ENCODE measurements around the gene CHIA.

CHIA gene

DNA sequence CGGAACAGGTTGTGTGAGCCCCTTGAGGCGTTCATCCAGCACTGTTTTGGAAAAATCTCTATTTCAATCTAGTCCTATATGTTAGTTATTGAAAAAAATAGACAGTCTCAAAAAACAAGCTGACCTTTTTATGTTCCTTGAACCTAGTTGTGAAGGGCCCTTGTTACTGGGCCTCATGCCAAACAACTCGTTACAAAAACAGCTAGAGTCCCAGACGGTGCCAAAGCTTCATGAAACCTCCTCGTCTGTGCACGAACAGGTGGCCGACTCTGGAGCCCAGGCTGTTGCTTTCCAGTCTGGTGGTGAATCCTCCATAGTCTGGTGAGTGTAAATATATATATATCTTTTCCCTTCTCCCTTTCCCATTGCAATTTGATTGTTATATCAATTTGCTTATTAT lies at the start of gene CHIA:
CHIA (plus strand) TSS at position 222 of the 400 bp plus-strand sequence. CDS start 19,617 bp downstream, outside the sequence.
- Mint-ChIP-seq H3K27me3 (ENCODE audit: low read depth) (no peaks in the 10 kb centered on the region), H3K9me3 (no peaks in the 10 kb centered on the region), H3K4me1 (peaks cover 5% of the 10 kb centered on the region), H3K27ac (peak within 1 kb of the TSS in 1 of 3 experiments; percentile 41), H3K36me3 (ENCODE audit: low read depth) (no peaks in the 10 kb centered on the region), H3K4me3 (no peak within 1 kb of the TSS)
- no peak for TF ChIP-seq CTCF (IDR thresholded peaks at IDR 0.05; ENCODE audit: unreplicated experiment in 3 of 3)

GRCh38 chr1:111241797-111242196 lies 48.9 kb upstream of the CHIA start:
- Mint-ChIP-seq H3K36me3 (ENCODE audit: low read depth) (no peaks in the 10 kb centered on the region), H3K9me3 (no peaks in the 10 kb centered on the region), H3K27me3 (ENCODE audit: low read depth) (no peaks in the 10 kb centered on the region), H3K4me1 (peaks cover 11% of the 10 kb centered on the region), H3K4me3 (no peak overlapping the region), H3K27ac (no peak overlapping the region)
- no peak for TF ChIP-seq CTCF (IDR thresholded peaks at IDR 0.05; ENCODE audit: unreplicated experiment in 3 of 3)

GRCh38 chr1:111242805-111243523 lies 47.7 kb upstream of the CHIA start:
- Mint-ChIP-seq H3K36me3 (ENCODE audit: low read depth) (no peaks in the 10 kb centered on the region), H3K27me3 (ENCODE audit: low read depth) (no peaks in the 10 kb centered on the region), H3K4me1 (no peaks in the 10 kb centered on the region), H3K4me3 (no peak overlapping the region), H3K27ac (no peak overlapping the region), H3K9me3 (no peaks in the 10 kb centered on the region)
- no peak for TF ChIP-seq CTCF (IDR thresholded peaks at IDR 0.05; ENCODE audit: unreplicated experiment in 3 of 3)

GRCh38 chr1:111247125-111247838 lies 43.4 kb upstream of the CHIA start:
- no peaks in the 10 kb centered on the region for H3K36me3 Mint-ChIP-seq (ENCODE audit: low read depth)
- no peak overlapping the region for H3K27ac Mint-ChIP-seq
- TF ChIP-seq CTCF (IDR thresholded peaks at IDR 0.05; ENCODE audit: unreplicated experiment in 3 of 3) = no peak
- H3K4me3 Mint-ChIP-seq = no peak overlapping the region
- no peaks in the 10 kb centered on the region for H3K9me3 Mint-ChIP-seq
- no peaks in the 10 kb centered on the region for H3K4me1 Mint-ChIP-seq
- peaks cover 9% of the 10 kb centered on the region for H3K27me3 Mint-ChIP-seq (ENCODE audit: low read depth)

DNA sequence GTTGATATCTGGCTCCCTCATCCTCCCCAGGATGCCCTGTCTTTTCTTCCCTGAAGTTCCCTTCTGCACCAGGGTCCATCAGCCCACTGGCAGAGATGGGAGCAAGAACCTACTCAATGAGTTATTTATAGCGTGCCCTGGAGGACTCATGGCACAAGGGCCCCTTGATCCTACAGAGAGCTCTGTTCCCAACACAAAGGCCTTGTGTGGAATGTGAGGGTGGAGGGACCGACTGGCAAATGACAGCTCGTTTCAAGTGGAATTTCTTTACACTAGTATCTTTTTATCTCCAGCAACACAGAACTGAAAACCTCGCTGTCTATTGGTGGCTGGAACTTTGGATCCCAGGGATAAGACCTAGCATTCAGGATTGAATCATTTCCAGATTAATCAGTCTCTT lies 40.7 kb upstream of the CHIA start:
- Mint-ChIP-seq H3K36me3 (ENCODE audit: low read depth) (no peaks in the 10 kb centered on the region), H3K27ac (no peak overlapping the region), H3K4me1 (no peaks in the 10 kb centered on the region), H3K9me3 (no peaks in the 10 kb centered on the region), H3K4me3 (no peak overlapping the region), H3K27me3 (ENCODE audit: low read depth) (peaks cover 16% of the 10 kb centered on the region)
- TF ChIP-seq CTCF (IDR thresholded peaks at IDR 0.05; ENCODE audit: unreplicated experiment in 3 of 3) = no peak

All from nephron (organoid).